HepG2 (cell line): ENCODE measurements around the gene PSMC2. TPM values are rescaled to one million over a fixed set of nuclear protein-coding genes. Genes with fewer than 3 reads are reported as not detected.

ENCODE experiments used
- ARID3A ChIP-seq: IDR thresholded peaks from 2 replicates; pipeline ENCODE4 v1.6.1; 2012; ENCODE audit warnings: low read depth, low read length, improper control_type of control experiment
- ARNT2 ChIP-seq: sonication (generic); formaldehyde crosslinking; IDR thresholded peaks from 2 replicates; pipeline ENCODE4 v1.8.0; 2022; ENCODE audit warnings: mild to moderate bottlenecking, low read depth, missing genetic modification reagents, moderate library complexity
- GTF3A ChIP-seq: sonication (generic); formaldehyde crosslinking; conservative IDR thresholded peaks from 2 replicates; pipeline ENCODE4 v1.4.0; 2020; ENCODE audit warnings: mild to moderate bottlenecking, missing genetic modification reagents
- HBP1 ChIP-seq: IDR thresholded peaks from 2 replicates; pipeline ENCODE4 v1.6.1; 2016; ENCODE audit warnings: low read depth, control low read depth
- KAT2B ChIP-seq: fragments of 150-350 bp; IDR thresholded peaks from 2 replicates; pipeline ENCODE4 v1.6.1; 2014; ENCODE audit warnings: low read depth, low read length, borderline replicate concordance
- LBX2 ChIP-seq: sonication (generic); formaldehyde crosslinking; IDR thresholded peaks from 2 replicates; pipeline ENCODE4 v1.5.0; 2020; ENCODE audit warnings: missing genetic modification reagents, mild to moderate bottlenecking, borderline replicate concordance
- MEF2D ChIP-seq: sonication (generic); formaldehyde crosslinking; IDR thresholded peaks from 2 replicates; pipeline ENCODE4 v1.5.1; 2020; ENCODE audit warnings: mild to moderate bottlenecking, missing genetic modification reagents
- MEIS1 ChIP-seq: sonication (generic); formaldehyde crosslinking; IDR thresholded peaks from 2 replicates; pipeline ENCODE4 v1.9.0; 2021; ENCODE audit warnings: mild to moderate bottlenecking, missing genetic modification reagents, moderate library complexity, borderline replicate concordance
- NR1H2 ChIP-seq: sonication (generic); formaldehyde crosslinking; IDR thresholded peaks from 2 replicates; pipeline ENCODE4 v1.8.1; 2022; ENCODE audit warnings: low read depth, missing genetic modification reagents, borderline replicate concordance
- PATZ1 ChIP-seq: sonication (generic); formaldehyde crosslinking; IDR thresholded peaks from 2 replicates; pipeline ENCODE4 v1.4.0; 2020; ENCODE audit warnings: missing genetic modification reagents
- RBFOX2 ChIP-seq: fragments of 200-400 bp; formaldehyde crosslinking; IDR thresholded peaks from 2 replicates; pipeline ENCODE4 v1.6.1; 2017; ENCODE audit warnings: low read depth, mild to moderate bottlenecking, low read length
- SIX1 ChIP-seq: sonication (generic); formaldehyde crosslinking; IDR thresholded peaks from 2 replicates; pipeline ENCODE4 v1.4.0; 2020; ENCODE audit warnings: missing genetic modification reagents, borderline replicate concordance
- U2AF2 ChIP-seq: fragments of 200-400 bp; formaldehyde crosslinking; IDR thresholded peaks from 2 replicates; pipeline ENCODE4 v1.6.1; 2017; ENCODE audit warnings: low read depth, mild to moderate bottlenecking, low read length
- ZBTB14 ChIP-seq: sonication (generic); formaldehyde crosslinking; IDR thresholded peaks from 2 replicates; pipeline ENCODE4 v1.4.0; 2020; ENCODE audit warnings: missing genetic modification reagents
- ZMYM3 ChIP-seq: sonication (generic); formaldehyde crosslinking; IDR thresholded peaks from 2 replicates; pipeline ENCODE4 v1.5.1; 2020; ENCODE audit warnings: mild to moderate bottlenecking, missing genetic modification reagents
- ZNF235 ChIP-seq: sonication (generic); formaldehyde crosslinking; IDR thresholded peaks from 2 replicates; pipeline ENCODE4 v1.8.1; 2023; ENCODE audit warnings: mild to moderate bottlenecking, missing genetic modification reagents, borderline replicate concordance
- polyA plus RNA-seq, 8 experiments: library from polyadenylated mRNA; depleted of rRNA in 3 of 8; stranded (reverse) in 7 of 8; unstranded in 1 of 8; fragments of >200 nt; fragmentation: Illumina TruSeq in 4 of 8; extraction: Trizol in 4 of 8; gene quantifications; 2 replicates each; pipeline versions ENCODE4 v1.2.1 to v1.2.3, GENCODE V29; 2011 to 2016; ENCODE audit warnings: low read depth in 4 of 8, missing spikeins in 1 of 8, mixed read lengths in 1 of 8; ENCODE audit not compliant: insufficient read depth in 1 of 8
- total RNA-seq, 5 experiments: library from RNA; depleted of rRNA; stranded (reverse); fragments of >200 nt; fragmentation: Illumina TruSeq; extraction: Trizol; gene quantifications; 2 replicates each; pipeline ENCODE4 v1.2.3, GENCODE V29; 2016; ENCODE audit warnings: low read depth in 1 of 5
- TF ChIP-seq, protein P1 (sequence below): sonication (generic); formaldehyde crosslinking; IDR thresholded peaks from 2 replicates; pipeline ENCODE4 v1.8.1; 2023; ENCODE audit warnings: missing genetic modification reagents, inconsistent platforms, borderline replicate concordance
- TF ChIP-seq, protein P2 (sequence below): sonication (generic); formaldehyde crosslinking; IDR thresholded peaks from 2 replicates; pipeline ENCODE4 v1.4.0; 2020; ENCODE audit warnings: missing genetic modification reagents

Gene PSMC2
- total and polyA plus RNA-seq, 2 of the 13 experiments (the other 11 are each of a cell fraction or from before 2014, with no cell fraction given), result 89.9 to 181 TPM

- no peak for TF ChIP-seq ZBTB14 (CRISPR knock-in tag)
- no peak for TF ChIP-seq LBX2
- no peak; the same call in 1 of the 2 replicates for TF ChIP-seq HBP1 (CRISPR knock-in tag)
- no peak for TF ChIP-seq ARID3A
- no peak for TF ChIP-seq MEF2D (CRISPR knock-in tag)
- TF ChIP-seq, protein P1, sequence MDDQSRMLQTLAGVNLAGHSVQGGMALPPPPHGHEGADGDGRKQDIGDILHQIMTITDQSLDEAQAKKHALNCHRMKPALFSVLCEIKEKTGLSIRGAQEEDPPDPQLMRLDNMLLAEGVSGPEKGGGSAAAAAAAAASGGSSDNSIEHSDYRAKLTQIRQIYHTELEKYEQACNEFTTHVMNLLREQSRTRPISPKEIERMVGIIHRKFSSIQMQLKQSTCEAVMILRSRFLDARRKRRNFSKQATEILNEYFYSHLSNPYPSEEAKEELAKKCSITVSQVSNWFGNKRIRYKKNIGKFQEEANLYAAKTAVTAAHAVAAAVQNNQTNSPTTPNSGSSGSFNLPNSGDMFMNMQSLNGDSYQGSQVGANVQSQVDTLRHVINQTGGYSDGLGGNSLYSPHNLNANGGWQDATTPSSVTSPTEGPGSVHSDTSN, result no peak
- 0 out of 2 replicates have a peak, but pooled peaks have one; percentile 5 for TF ChIP-seq GTF3A (CRISPR knock-in tag)
- TF ChIP-seq KAT2B, result no peak
- TF ChIP-seq ZNF235 (CRISPR knock-in tag), result no peak
- TF ChIP-seq ZMYM3 (CRISPR knock-in tag), result no peak
- 0 out of 2 replicates have a peak, but pooled peaks have one; percentile 47 for TF ChIP-seq ARNT2 (CRISPR knock-in tag)
- peak; percentile 54; the same call in 1 of the 2 replicates for TF ChIP-seq PATZ1 (CRISPR knock-in tag)
- TF ChIP-seq, protein P2, sequence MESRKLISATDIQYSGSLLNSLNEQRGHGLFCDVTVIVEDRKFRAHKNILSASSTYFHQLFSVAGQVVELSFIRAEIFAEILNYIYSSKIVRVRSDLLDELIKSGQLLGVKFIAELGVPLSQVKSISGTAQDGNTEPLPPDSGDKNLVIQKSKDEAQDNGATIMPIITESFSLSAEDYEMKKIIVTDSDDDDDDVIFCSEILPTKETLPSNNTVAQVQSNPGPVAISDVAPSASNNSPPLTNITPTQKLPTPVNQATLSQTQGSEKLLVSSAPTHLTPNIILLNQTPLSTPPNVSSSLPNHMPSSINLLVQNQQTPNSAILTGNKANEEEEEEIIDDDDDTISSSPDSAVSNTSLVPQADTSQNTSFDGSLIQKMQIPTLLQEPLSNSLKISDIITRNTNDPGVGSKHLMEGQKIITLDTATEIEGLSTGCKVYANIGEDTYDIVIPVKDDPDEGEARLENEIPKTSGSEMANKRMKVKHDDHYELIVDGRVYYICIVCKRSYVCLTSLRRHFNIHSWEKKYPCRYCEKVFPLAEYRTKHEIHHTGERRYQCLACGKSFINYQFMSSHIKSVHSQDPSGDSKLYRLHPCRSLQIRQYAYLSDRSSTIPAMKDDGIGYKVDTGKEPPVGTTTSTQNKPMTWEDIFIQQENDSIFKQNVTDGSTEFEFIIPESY (CRISPR knock-in tag), result no peak
- peak; percentile 64 for TF ChIP-seq RBFOX2
- TF ChIP-seq SIX1 (CRISPR knock-in tag), result peak; percentile 44; the same call in 1 of the 2 replicates
- TF ChIP-seq NR1H2 (CRISPR knock-in tag), result no peak
- peak; percentile 50; the same call in 1 of the 2 replicates for TF ChIP-seq MEIS1
- no peak for TF ChIP-seq U2AF2
These were observed at the start of gene PSMC2 (continued) for GRCh38 chr7:103347507-103348267.
